ENCODE results near the gene APCDD1.
A peak's percentile ranks its signal among the peaks of the same experiment; 100 is the strongest.
"Not testable (repeated sequence)": the region's sequence is repeated elsewhere in the genome, so short reads cannot be mapped to it uniquely, and the experiment has no call there.

The APCDD1 gene

DNA sequence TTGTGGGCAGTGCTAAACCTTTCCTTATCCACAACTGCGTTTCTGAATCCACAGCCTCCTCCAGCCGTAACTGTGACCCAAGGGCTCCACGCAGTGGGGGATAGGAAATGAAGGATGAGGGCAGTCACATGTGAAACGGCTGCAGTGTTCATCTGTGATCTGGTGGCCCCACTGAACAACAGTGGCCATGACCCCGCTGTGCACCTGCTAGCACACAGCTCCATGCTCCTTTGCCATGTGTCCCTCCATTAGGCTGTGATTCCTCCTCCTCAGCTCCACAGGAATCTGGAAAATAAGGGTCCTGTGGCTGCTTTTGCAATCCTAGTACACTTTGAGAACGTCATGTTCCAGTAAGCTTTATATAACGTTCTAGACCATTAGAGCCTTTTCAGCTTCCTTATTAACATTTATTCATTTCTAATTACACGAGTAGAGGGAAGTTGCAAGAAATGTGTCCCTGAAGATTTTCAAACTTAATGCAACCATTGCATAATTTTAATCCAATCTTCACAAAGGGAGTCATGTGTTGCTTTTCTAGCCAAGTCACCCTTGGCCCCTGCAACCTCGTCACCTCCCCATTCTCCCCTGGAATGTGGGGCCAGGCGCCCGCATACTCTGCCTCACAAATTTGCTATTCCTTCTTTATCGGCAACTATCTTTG, 64.3 kb downstream of the APCDD1 start:
- DNase-seq (ENCODE audit: low read depth) = no peak
- no peak overlapping the region for H3K4me3 ChIP-seq (ENCODE audit: low read depth, low read length)

DNA sequence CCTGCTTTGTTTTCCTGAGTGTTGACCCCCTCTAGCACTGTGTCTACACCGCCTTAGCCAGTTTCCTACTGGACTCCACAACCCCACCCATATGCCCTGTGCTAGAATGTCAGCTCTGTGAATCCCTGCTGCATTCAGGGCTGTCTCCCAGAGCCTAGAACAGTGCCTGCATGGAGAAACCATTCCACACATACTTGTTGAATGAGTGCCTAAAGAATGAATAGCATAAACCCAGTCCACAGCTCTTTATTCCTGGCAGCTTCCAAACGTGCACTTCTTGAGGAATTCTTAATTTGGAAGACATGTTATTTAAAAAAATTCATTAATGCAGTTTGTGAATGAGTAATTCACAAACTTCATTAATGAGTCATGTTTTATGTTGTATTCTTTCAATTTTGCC, 64.9 kb downstream of the APCDD1 start:
- DNase-seq (ENCODE audit: low read depth) = no peak
- no peak overlapping the region for H3K4me3 ChIP-seq (ENCODE audit: low read depth, low read length)

DNA sequence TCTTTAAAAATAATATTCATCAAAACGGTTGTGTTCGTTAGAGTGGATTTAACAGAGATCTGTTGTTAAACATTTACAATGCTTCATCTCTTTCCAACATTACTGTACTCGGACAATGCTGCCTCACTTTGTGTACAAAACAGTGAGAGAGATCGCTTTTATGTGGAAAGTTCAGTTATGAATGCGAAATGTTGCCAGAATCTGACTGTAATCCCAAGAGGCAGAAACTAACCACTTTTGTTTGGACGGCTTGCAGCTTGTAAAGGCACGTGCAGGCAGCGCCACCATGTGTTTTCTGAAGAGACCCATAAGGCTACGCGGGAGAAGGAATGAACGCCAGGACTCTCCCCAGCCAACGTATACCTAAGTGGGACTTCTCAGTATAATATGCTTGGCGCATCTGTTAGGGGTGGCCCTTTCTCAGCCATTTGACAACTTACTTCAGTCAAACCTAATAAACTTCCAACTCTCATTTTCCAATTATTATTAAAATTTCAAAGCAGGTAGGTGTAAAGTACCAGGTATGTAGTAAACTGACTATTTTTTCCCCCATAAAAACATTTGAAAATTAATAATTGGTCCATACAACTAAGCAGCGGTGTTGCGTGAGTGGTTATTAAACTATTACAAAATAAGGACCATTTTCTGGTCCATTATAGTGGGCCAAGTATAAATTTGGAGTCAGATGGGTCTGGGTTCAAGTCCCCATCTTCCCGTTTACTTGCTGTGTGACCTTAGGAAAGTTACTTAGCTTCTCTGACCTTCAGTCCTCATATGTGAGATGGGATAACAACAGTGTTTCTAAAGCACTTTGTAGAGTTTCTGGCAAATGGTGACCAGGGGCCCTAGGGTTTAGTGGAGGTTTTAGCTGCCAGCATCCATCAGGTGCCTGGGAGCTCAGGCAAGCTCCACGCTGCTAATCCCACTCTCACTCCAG, 65.8 kb downstream of the APCDD1 start:
- H3K4me3 ChIP-seq (ENCODE audit: low read depth, low read length) = no peak overlapping the region
- peak; percentile 78 for DNase-seq (ENCODE audit: low read depth)

DNA sequence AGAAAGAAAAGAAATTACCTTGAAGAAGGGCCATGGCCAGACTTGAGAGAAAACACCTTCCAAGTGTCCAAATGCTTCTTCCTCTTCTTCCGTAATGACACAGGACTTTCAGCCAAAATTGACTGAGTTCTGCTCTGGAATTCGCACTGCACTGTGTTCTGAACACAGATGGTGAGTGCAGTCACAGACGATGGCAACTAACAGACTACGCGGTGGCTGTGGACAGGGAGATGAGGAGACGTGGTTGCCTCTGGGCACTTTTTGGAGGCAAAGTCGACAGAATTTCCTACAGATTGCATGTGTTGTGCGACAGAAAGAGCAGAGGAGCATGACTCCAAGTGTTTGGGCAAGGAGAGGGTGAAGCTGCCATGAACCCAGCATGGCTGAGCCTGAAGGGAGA, 67.1 kb downstream of the APCDD1 start:
- H3K4me3 ChIP-seq (ENCODE audit: low read depth, low read length) = no peak overlapping the region
- DNase-seq (ENCODE audit: low read depth) = no peak

DNA sequence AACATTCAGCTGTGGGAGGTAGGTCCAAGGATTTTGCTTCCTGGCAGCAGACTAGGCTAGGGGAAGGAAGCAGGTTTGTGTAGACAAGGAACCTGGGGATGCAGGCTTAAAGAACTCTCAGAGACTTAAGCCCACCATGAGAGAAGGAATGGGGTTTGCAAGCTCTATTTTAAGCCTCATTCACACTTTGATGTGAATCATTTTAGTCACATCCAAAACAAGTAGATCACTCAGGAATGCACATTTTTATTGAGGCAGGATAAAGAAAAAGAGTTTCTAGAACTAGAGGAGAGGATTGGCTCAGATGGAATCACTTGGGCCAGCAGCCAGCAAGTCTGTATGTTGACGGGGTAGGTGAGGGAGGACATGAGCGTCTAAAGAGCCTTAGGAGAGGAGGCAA, 68.1 kb downstream of the APCDD1 start:
- no peak for DNase-seq (ENCODE audit: low read depth)
- no peak overlapping the region for H3K4me3 ChIP-seq (ENCODE audit: low read depth, low read length)

DNA sequence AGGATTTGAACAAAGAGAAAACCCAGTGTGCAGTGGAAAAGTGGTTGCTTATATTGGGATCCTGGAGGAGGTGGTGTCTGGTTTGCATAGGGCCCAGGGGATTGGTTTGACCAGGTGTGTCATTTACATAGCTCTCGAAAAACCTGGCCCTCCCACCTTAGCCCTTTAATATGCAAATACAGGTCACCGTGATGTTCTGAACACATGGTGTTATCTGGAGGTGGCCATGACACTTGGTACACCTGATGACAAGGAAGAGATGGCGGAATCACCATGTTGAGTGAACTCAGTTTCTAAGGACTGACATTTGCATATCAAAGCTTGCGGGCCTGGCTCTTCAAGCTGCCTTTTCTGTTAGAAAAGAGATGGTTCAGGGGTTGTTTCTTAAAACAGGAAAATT, 69.1 kb downstream of the APCDD1 start:
- DNase-seq (ENCODE audit: low read depth) = no peak
- no peak overlapping the region for H3K4me3 ChIP-seq (ENCODE audit: low read depth, low read length)

DNA sequence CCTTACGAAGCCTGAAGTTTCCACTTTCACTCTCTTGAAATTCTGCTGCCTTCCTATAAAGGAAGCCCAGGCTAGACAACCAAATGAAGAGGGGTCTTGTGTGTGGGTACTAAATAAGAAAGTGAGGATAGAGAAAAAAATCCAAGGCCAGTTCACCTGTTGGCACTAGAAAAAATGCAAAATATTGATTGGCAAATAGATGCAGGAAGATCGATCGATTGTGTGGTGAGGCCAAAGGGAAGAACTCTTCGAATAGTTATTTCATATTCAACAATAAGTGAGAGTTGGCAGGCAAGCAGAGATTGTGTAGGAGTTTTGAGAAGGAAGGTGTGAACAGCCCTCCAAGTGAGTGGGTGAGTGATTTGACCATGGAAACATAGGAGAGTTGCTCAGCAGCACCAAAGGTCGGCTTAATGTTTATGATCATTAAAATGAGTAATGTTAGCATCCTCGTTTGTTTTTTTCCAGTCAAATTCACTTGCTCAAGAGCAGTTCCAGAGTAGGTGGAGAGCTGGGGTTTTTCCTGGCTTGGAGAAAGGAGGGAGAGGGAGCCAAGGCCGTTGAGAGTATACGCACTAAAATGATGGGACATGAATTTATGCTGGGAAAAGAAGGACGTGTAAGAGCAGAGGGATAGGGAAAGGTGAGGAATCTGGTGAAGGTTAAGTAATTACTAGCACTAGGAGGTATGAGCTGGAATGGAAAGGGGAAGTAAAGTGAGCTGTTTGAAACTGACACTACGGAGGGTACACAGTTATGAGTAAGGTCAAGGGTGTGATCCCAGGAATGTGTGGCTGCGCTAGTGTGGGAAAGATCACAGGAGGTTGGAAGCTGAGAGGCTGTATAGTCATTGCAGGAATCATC, 70.3 kb downstream of the APCDD1 start:
- no peak for DNase-seq (ENCODE audit: low read depth)
- H3K4me3 ChIP-seq (ENCODE audit: low read depth, low read length) = no peak overlapping the region

DNA sequence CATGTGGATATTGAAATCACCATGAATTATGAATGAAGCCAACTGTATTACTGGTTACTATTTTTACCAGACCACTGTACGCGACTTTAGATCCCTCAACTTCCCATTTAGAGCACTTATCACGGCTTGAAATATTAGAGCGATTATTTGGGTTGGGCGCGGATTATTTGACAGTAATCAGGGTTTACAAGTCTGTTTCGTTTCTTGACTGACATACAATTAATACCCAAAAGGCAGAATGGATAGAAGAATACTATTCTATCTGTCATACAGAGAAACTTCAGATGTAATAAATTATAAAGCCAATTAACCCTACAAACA, 70.9 kb downstream of the APCDD1 start:
- peak overlapping the region; percentile 97 for H3K4me3 ChIP-seq (ENCODE audit: low read depth, low read length)
- DNase-seq (ENCODE audit: low read depth) = no peak

DNA sequence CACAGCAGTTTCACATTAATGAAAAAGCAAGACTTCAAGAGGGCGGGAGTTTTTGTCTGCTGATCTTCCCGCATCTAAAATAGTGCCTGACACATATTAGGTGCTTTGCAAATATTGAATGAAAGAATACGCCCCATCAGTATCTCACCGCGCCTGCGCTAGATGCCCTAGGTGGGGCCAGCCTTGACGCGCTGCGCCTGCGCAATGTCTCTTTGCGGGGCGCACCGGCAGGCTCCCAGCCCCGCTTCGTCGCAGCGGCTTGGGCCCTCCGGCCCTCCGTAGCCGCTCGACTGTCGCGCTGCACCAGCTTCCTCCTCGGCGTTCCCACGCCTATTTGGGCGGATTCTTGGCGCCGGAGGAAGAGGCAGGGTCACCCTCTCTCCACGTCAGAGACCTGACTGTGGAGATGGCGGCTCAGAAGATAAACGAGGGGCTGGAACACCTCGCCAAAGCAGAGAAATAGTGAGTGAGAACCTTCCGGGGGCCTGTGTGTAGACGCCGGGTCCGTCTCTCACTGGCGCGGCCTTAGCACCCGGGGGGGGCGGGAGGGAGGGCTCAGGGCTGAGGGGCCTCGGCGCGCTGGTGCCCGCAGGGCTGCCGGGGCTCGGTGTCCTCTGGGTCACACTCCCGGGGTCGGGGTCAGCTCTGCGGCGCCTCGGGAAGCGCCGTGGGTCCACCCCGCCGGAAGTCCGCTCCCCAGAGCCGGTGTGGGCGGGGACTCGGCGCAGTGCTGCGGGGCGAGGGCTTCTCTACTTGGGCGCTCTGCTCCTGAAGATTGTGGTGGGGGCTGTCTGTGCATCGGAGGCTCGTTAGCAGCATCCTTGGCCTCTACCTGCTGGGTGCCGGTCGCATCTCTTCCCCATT, 71.5 kb downstream of the APCDD1 start, which contains the start of gene NAPG:
Gene NAPG (plus strand): TSS at position 331 of the 864 bp plus-strand sequence. CDS start 76 bp downstream, at position 407.
- H3K4me3 ChIP-seq (ENCODE audit: low read depth, low read length) = peak within 1 kb of the TSS; percentile 97
- peak; percentile 83 for DNase-seq (ENCODE audit: low read depth)

DNA sequence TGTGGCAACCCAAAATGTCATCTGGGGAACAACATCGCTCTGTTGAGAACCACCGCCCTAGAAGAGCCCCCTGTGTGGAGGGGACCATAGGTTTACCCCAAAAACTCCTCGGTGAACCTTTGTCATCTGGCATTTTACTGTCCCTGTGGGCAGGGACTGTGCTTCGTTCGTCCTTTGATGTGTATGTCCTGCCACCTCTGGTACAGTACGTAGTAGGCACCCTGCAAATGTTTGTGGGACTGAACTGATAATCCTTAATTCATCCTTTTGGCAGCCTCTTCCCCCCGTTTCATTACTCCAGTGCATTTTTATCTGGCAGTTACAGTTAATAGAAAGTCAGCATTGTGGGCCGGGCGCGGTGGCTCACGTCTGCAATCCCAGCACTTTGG, 72.1 kb downstream of the APCDD1 start:
- peak overlapping the region; percentile 97 for H3K4me3 ChIP-seq (ENCODE audit: low read depth, low read length)
- DNase-seq (ENCODE audit: low read depth) = no peak

DNA sequence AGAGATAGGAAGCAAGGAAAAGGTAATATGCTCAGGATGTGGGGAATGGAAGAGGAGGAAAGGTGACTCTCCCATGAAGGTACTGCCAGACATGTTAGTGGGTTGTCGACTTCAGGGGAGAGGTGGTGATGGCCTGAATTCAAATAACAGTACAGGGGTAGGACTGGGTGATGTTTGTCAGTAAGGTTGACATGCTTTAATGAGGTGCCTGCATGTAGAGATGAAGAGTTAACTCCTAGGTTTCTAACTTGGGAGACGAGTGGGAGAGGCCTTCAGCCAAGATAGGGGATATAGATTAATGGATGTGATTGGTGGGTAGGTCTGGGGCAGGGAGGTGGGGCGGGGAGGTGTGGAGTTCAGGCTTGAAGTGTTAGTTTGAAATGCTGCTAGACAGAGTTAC, 74.0 kb downstream of the APCDD1 start:
- DNase-seq (ENCODE audit: low read depth) = no peak
- H3K4me3 ChIP-seq (ENCODE audit: low read depth, low read length) = no peak overlapping the region

DNA sequence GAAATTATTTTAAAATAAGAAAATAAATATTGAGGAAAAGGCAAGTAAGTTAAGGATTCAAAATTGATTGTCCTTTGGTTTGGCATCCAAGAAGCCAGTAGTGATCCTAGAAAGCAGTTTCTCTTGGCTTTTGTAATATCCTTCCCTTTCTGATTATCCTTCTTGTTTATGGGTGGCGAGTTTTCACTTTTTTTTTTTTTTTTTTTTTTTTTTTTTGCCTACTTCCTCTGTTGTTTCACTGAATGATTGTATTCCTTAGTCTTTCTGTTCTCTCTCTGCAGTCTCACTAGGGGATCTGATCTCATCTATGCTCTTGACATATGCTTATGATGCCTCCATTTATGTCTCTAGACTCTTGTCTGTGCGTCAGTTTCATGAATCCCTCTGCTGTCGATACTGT, 75.6 kb downstream of the APCDD1 start:
- DNase-seq (ENCODE audit: low read depth) = no peak

DNA sequence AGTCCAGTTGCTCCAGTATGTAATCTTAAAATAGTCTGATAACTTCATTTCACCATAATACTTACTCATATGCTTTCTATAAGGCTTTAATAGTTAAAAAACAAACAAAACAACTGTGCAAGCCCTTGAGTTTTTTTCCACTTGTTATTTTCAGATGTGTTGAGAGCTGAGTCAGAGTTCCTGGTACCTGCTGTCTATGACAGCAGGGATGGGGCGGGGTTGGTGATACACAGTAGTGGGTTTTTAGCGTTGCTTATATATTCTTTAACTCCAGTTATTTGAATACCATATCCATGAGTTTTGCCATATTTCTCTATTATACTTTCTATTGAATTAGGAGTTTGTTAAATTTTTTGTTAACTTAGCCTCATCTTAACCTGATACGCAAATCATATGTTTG, 76.4 kb downstream of the APCDD1 start:
- no peak overlapping the region for H3K4me3 ChIP-seq (ENCODE audit: low read depth, low read length)
- DNase-seq (ENCODE audit: low read depth) = no peak

More for the DNA sequence above, 75.6 kb downstream of the APCDD1 start:
- H3K4me3 ChIP-seq (ENCODE audit: low read depth, low read length) = no peak overlapping the region

DNA sequence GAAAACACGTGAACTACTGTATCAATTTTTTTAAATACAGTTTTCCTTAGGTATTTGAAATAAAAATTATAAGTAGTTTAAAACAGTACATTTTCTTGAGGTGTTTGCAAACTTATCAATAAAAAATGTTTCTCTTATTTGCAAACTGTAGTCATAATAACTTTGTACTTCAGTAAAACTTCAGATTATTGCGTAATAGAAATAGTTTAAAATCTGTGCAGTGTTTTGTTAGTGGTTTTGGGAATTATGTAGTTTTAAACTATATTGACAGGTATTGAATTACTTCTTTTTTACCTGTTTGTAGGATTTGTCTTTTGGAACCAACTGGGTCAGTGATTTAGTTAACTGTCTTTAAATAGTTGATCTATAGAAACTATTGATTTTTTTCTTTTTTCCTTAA, 78.7 kb downstream of the APCDD1 start:
- H3K4me3 ChIP-seq (ENCODE audit: low read depth, low read length) = no peak overlapping the region
- DNase-seq (ENCODE audit: low read depth) = no peak

DNA sequence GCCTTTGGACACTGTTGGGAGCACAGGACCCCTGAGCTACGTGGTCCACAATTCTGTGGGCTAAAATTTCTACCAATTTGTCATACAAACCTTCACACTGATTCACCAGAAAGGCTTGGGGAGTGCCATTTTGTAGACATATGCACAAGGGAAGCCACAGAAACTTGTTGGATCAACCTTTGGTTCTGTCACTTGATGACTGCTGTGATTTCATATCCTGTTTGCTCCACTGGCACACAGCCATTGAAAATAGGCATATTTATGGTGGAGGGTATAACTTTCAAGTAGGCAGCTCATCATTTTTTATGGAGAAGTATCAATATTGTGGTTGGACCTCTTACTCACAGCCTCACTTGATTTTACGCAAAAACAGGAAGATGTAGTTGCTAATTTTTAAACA, 81.8 kb downstream of the APCDD1 start:
- DNase-seq (ENCODE audit: low read depth) = no peak

DNA sequence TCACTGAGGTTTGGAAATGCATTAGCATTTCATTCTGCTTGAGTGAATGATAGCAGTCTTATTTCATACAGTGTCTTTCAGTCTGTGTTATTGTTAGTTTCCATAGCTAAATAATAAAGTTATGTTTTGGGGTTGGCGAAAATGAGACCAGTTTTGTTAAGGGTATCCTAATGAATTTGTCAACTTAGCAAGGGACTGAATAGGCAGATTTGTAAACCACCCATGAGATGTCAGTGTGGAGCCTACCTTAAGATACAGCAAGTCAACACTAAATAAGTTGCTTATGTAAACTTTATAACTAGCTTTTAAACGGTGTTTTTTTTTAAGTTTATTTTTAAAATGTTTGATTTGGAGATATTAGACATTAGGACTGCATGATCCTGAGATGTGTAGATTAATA, 83.3 kb downstream of the APCDD1 start:
- H3K4me3 ChIP-seq (ENCODE audit: low read depth, low read length) = no peak overlapping the region
- no peak for DNase-seq (ENCODE audit: low read depth)

More for the DNA sequence above, 81.8 kb downstream of the APCDD1 start:
- no peak overlapping the region for H3K4me3 ChIP-seq (ENCODE audit: low read depth, low read length)

DNA sequence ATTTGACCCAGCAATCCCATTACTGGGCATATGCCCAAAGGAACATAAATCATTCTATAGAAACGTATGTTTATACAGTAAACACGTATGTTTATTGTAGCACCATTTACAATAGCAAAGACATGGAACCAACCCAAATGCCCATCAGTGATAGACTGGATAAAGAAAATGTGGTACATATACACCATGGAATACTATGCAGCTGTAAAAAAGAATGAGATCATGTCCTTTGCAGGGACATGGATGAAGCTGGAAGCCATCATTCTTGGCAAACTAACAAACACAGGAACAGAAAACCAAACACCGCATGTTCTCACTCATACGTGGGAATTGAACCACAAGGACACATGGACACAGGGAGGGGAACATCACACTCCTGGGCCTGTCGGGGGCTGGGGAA, 84.7 kb downstream of the APCDD1 start:
- H3K4me3 ChIP-seq (ENCODE audit: low read depth, low read length); DNase-seq (ENCODE audit: low read depth): not testable (repeated sequence)
